ENCODE results near the gene NEAT1.

GRCh38 chr11:65424205-65425104 is 1.9 kb downstream of the NEAT1 start:
- TF ChIP-seq, protein P1, sequence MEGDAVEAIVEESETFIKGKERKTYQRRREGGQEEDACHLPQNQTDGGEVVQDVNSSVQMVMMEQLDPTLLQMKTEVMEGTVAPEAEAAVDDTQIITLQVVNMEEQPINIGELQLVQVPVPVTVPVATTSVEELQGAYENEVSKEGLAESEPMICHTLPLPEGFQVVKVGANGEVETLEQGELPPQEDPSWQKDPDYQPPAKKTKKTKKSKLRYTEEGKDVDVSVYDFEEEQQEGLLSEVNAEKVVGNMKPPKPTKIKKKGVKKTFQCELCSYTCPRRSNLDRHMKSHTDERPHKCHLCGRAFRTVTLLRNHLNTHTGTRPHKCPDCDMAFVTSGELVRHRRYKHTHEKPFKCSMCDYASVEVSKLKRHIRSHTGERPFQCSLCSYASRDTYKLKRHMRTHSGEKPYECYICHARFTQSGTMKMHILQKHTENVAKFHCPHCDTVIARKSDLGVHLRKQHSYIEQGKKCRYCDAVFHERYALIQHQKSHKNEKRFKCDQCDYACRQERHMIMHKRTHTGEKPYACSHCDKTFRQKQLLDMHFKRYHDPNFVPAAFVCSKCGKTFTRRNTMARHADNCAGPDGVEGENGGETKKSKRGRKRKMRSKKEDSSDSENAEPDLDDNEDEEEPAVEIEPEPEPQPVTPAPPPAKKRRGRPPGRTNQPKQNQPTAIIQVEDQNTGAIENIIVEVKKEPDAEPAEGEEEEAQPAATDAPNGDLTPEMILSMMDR (conservative IDR thresholded peaks at IDR 0.05; ENCODE audit: low read length) = no peak
- TF ChIP-seq EZH2phosphoT487 (IDR thresholded peaks at IDR 0.05; ENCODE audit: borderline replicate concordance) = no peak
